H9 (cell line): ENCODE results near the gene TEX12. TPM values are rescaled to one million over a fixed set of nuclear protein-coding genes. Genes with fewer than 3 reads are reported as not detected.

Experiments
- DNase-seq: peaks from one replicate; pipeline ENCODE4 v3.0.0-alpha.2; 2017
- H2AFZ ChIP-seq: one replicate; pipeline ENCODE4 v1.6.1; 2013; ENCODE audit warnings: mild to moderate bottlenecking, low read length, control low read depth, moderate library complexity
- H2AK5ac ChIP-seq: 2 replicates; pipeline ENCODE4 v1.6.1; 2013; ENCODE audit warnings: low read length, control low read depth, mixed read lengths; ENCODE audit not compliant: insufficient read length
- H2BK120ac ChIP-seq: one replicate; pipeline ENCODE4 v1.6.1; 2013; ENCODE audit warnings: low read depth, mild to moderate bottlenecking, low read length, control low read depth, inconsistent platforms; ENCODE audit not compliant: poor library complexity, severe bottlenecking
- H2BK12ac ChIP-seq: 2 replicates; pipeline ENCODE4 v1.6.1; 2013; ENCODE audit warnings: low read length, control low read depth, mixed read lengths, low read depth; ENCODE audit not compliant: insufficient read length
- H2BK15ac ChIP-seq: 2 replicates; pipeline ENCODE4 v1.6.1; 2013; ENCODE audit warnings: low read depth, low read length, control low read depth
- H2BK20ac ChIP-seq: one replicate; pipeline ENCODE4 v1.6.1; 2013; ENCODE audit warnings: low read depth, mild to moderate bottlenecking, low read length, control low read depth, inconsistent platforms; ENCODE audit not compliant: poor library complexity, severe bottlenecking
- H2BK5ac ChIP-seq: 2 replicates; pipeline ENCODE4 v1.6.1; 2013; ENCODE audit warnings: low read length, control low read depth, mixed read lengths; ENCODE audit not compliant: insufficient read length
- H3K14ac ChIP-seq: 2 replicates; pipeline ENCODE4 v1.6.1; 2013; ENCODE audit warnings: low read length, control low read depth; ENCODE audit not compliant: insufficient read depth
- H3K18ac ChIP-seq: 2 replicates; pipeline ENCODE4 v1.6.1; 2013; ENCODE audit warnings: low read depth, mild to moderate bottlenecking, mixed read lengths, low read length, control low read depth; ENCODE audit not compliant: insufficient read length
- H3K23ac ChIP-seq: 2 replicates; pipeline ENCODE4 v1.6.1; 2013; ENCODE audit warnings: low read length, control low read depth, mixed read lengths, low read depth; ENCODE audit not compliant: insufficient read length
- H3K23me2 ChIP-seq: 2 replicates; pipeline ENCODE4 v1.6.1; 2013; ENCODE audit warnings: low read depth, mild to moderate bottlenecking, mixed read lengths, low read length, control low read depth; ENCODE audit not compliant: insufficient read length, poor library complexity, severe bottlenecking
- H3K27ac ChIP-seq: 2 replicates; pipeline ENCODE4 v1.5.1; 2013; ENCODE audit warnings: low read length, control low read depth, mixed read lengths, low read depth; ENCODE audit not compliant: insufficient read length
- H3K27me3 ChIP-seq: 2 replicates; pipeline ENCODE4 v1.6.1; 2013; ENCODE audit warnings: low read length, control low read depth, inconsistent platforms; ENCODE audit not compliant: insufficient read depth
- H3K4ac ChIP-seq: 2 replicates; pipeline ENCODE4 v1.6.1; 2013; ENCODE audit warnings: low read depth, mild to moderate bottlenecking, control low read depth, inconsistent platforms, low read length, moderate library complexity
- H3K4me1 ChIP-seq: 2 replicates; pipeline ENCODE4 v1.6.1; 2013; ENCODE audit warnings: low read length, control low read depth, inconsistent platforms; ENCODE audit not compliant: insufficient read depth
- H3K4me2 ChIP-seq: 2 replicates; pipeline ENCODE4 v1.6.1; 2013; ENCODE audit warnings: low read length, control low read depth, mixed read lengths; ENCODE audit not compliant: insufficient read length, insufficient read depth
- H3K56ac ChIP-seq: 2 replicates; pipeline ENCODE4 v1.6.1; 2013; ENCODE audit warnings: low read depth, mild to moderate bottlenecking, mixed read lengths, low read length, control low read depth; ENCODE audit not compliant: insufficient read length
- H3K79me1 ChIP-seq: 2 replicates; pipeline ENCODE4 v1.6.1; 2013; ENCODE audit warnings: low read depth, mild to moderate bottlenecking, moderate library complexity, low read length, control low read depth, inconsistent platforms; ENCODE audit not compliant: insufficient read depth, poor library complexity, severe bottlenecking
- H3K79me2 ChIP-seq: 2 replicates; pipeline ENCODE4 v1.6.1; 2013; ENCODE audit warnings: low read length, control low read depth, inconsistent platforms; ENCODE audit not compliant: insufficient read depth
- H3K9ac ChIP-seq: 2 replicates; pipeline ENCODE4 v1.6.1; 2013; ENCODE audit warnings: low read length, control low read depth, mixed read lengths; ENCODE audit not compliant: insufficient read length; ENCODE audit errors: extremely low read depth
- H3K9me3 ChIP-seq: one replicate; pipeline ENCODE4 v1.6.1; 2013; ENCODE audit warnings: low read depth, low read length, inconsistent platforms; ENCODE audit not compliant: control insufficient read depth
- H3T11ph ChIP-seq: one replicate; pipeline ENCODE4 v1.6.1; 2013; ENCODE audit warnings: mild to moderate bottlenecking, low read length, control low read depth, inconsistent platforms
- H4K20me1 ChIP-seq: one replicate; pipeline ENCODE4 v1.6.1; 2013; ENCODE audit not compliant: control insufficient read depth, insufficient read length, insufficient read depth
- H4K5ac ChIP-seq: 2 replicates; pipeline ENCODE4 v1.6.1; 2013; ENCODE audit warnings: low read depth, mild to moderate bottlenecking, mixed read lengths, low read length, control low read depth; ENCODE audit not compliant: insufficient read length
- H4K8ac ChIP-seq: replicated peaks from 2 replicates; pipeline ENCODE4 v1.6.1; 2013; ENCODE audit warnings: low read length, control low read depth, mixed read lengths, low read depth; ENCODE audit not compliant: insufficient read length
- H4K91ac ChIP-seq: 2 replicates; pipeline ENCODE4 v1.6.1; 2013; ENCODE audit warnings: low read depth, mild to moderate bottlenecking, moderate library complexity, mixed read lengths, low read length, control low read depth; ENCODE audit not compliant: insufficient read length
- H3K27ac Mint-ChIP-seq, 3 experiments: 2 replicates in 2 of 3; 3 replicates in 1 of 3; pipeline ENCODE4 v1.8.0; 2020 to 2021; ENCODE audit warnings: mixed read lengths in 3 of 3, mild to moderate bottlenecking in 1 of 3, moderate library complexity in 1 of 3
- H3K27me3 Mint-ChIP-seq: 2 replicates; pipeline ENCODE4 v1.8.0; 2021; ENCODE audit warnings: low read depth, mild to moderate bottlenecking, moderate library complexity, mixed read lengths
- H3K36me3 Mint-ChIP-seq, 3 experiments: 2 replicates in 2 of 3; 3 replicates in 1 of 3; pipeline ENCODE4 v1.8.0; 2020 to 2021; ENCODE audit warnings: low read depth in 3 of 3, mixed read lengths in 3 of 3; ENCODE audit not compliant: insufficient read depth in 1 of 3
- H3K4me1 Mint-ChIP-seq, 2 experiments: 2 replicates each; pipeline ENCODE4 v1.8.0; 2020; ENCODE audit warnings: mixed read lengths in 2 of 2
- H3K4me3 Mint-ChIP-seq, 2 experiments: 2 replicates in 1 of 2; 3 replicates in 1 of 2; pipeline ENCODE4 v1.8.0; 2020 to 2021; ENCODE audit warnings: mild to moderate bottlenecking in 2 of 2, mixed read lengths in 2 of 2, moderate library complexity in 1 of 2
- H3K9me3 Mint-ChIP-seq, 2 experiments: 2 replicates in 1 of 2; 3 replicates in 1 of 2; pipeline ENCODE4 v1.8.0; 2020; ENCODE audit warnings: mild to moderate bottlenecking in 2 of 2, mixed read lengths in 2 of 2, moderate library complexity in 1 of 2
- CTCF ChIP-seq: fragments of 200-600 bp; sonication (generic); conservative IDR thresholded peaks from 3 replicates; pipeline ENCODE4 v1.8.0; 2021; ENCODE audit warnings: antibody characterized with exemption, mild to moderate bottlenecking
- WGBS: extraction: QIAGEN DNeasy Blood & Tissue Kit; methylation state at CpG from one replicate; pipeline ENCODE4 v1.1.7; 2013; ENCODE audit warnings: missing lambda C conversion rate, low lambda C conversion rate, mixed read lengths; ENCODE audit not compliant: insufficient read length; ENCODE audit errors: extremely low coverage; 5-methylcytosine and 5-hydroxymethylcytosine counted together
- total RNA-seq: library from RNA; stranded (reverse); gene quantifications from 2 replicates; pipeline ENCODE4 v1.2.1, GENCODE V29; 2021

Gene TEX12
- total RNA-seq, 1 experiment from 2014 or later, result 0.31 TPM

DNA sequence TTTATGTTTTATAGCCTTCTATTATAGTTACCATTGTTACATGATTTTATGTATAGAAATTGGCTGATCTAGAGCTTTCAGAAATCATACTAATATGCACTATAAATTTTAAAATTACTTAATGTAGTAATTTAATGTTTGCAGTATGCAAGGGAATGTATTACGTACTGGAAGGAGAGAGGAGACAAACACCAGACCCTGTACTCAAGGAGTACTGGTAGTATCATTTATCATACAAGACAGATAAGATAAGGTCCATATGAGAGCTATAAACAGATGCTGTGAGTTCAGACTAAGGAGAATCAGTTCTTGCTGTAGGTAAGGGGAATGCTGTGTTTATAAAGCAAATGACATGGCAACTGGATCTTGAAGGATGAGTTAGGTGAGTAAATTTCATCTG is 8.9 kb downstream of the TEX12 start:
- no peak overlapping the region for H3K4me2 ChIP-seq

More for the DNA sequence above, 8.9 kb downstream of the TEX12 start:
- no peak overlapping the region for H3K18ac ChIP-seq
- Mint-ChIP-seq H3K9me3 (peaks cover 0 to 2% of the 10 kb centered on the region in 2 experiments; a peak in 1 of 5 replicates), H3K27me3 (peaks cover 13% of the 10 kb centered on the region), H3K4me3 (no peak overlapping the region), H3K27ac (no peak overlapping the region), H3K36me3 (no peaks in the 10 kb centered on the region), H3K4me1 (0 out of 4 replicates have a peak, but pooled peaks cover 0 to 2% of the 10 kb centered on the region in 2 experiments)
- H2BK120ac ChIP-seq, result no peak overlapping the region
- no peak overlapping the region for H2BK20ac ChIP-seq
- no peak overlapping the region for H3K23ac ChIP-seq
- no peaks in the 10 kb centered on the region for H4K20me1 ChIP-seq
- H2BK12ac ChIP-seq, result no peak overlapping the region
- H2AFZ ChIP-seq, result no peak overlapping the region
- no peak overlapping the region for H3K14ac ChIP-seq
- no peaks in the 10 kb centered on the region for H3K23me2 ChIP-seq
- no peak for DNase-seq
- H4K8ac ChIP-seq, result no peak overlapping the region
- H3K4me1 ChIP-seq, result no peaks in the 10 kb centered on the region
- H3K27me3 ChIP-seq, result no peaks in the 10 kb centered on the region
- no peak overlapping the region for H2BK5ac ChIP-seq
- H3K9ac ChIP-seq, result no peak overlapping the region
- no peak overlapping the region for H3T11ph ChIP-seq
- no peak overlapping the region for H2AK5ac ChIP-seq
- H3K79me1 ChIP-seq, result no peaks in the 10 kb centered on the region
- TF ChIP-seq CTCF, result no peak
- no peak overlapping the region for H4K5ac ChIP-seq
- no peak overlapping the region for H3K56ac ChIP-seq
- no peaks in the 10 kb centered on the region for H3K9me3 ChIP-seq
- H3K79me2 ChIP-seq, result no peaks in the 10 kb centered on the region
- H3K4ac ChIP-seq, result no peak overlapping the region
- H3K27ac ChIP-seq, result no peak overlapping the region
- WGBS, result no CpG with 5 or more reads among the region's 1 CpG
- H4K91ac ChIP-seq, result no peak overlapping the region
- H2BK15ac ChIP-seq, result no peak overlapping the region
